ENCODE measurements around the gene PARP4.
"Not testable (repeated sequence)": the region's sequence is repeated elsewhere in the genome, so short reads cannot be mapped to it uniquely, and the experiment has no call there.

PARP4 gene

GRCh38 chr13:24381541-24382265, 130.9 kb downstream of the PARP4 start:
- Mint-ChIP-seq H3K9me3 (ENCODE audit: low read depth) (no peaks in the 10 kb centered on the region), H3K36me3 (no peaks in the 10 kb centered on the region), H3K27me3 (no peaks in the 10 kb centered on the region), H3K4me3 (no peak overlapping the region), H3K4me1 (ENCODE audit: low read depth) (peaks cover 13% of the 10 kb centered on the region), H3K27ac (no peak overlapping the region)

- not testable (repeated sequence) for H3K27me3 Mint-ChIP-seq; H3K9me3 Mint-ChIP-seq (ENCODE audit: low read depth); H3K4me3 Mint-ChIP-seq
Observed at GRCh38 chr13:24380881-24381280, 131.7 kb downstream of the PARP4 start.

GRCh38 chr13:24380227-24380626, 132.4 kb downstream of the PARP4 start:
- H3K4me1 Mint-ChIP-seq (ENCODE audit: low read depth): peaks cover 13% of the 10 kb centered on the region
- not testable (repeated sequence) for H3K27me3 Mint-ChIP-seq; H3K4me3 Mint-ChIP-seq; H3K27ac Mint-ChIP-seq; H3K36me3 Mint-ChIP-seq; H3K9me3 Mint-ChIP-seq (ENCODE audit: low read depth)

More at GRCh38 chr13:24380881-24381280, 131.7 kb downstream of the PARP4 start:
- not testable (repeated sequence) for H3K27ac Mint-ChIP-seq, H3K36me3 Mint-ChIP-seq
- peaks cover 13% of the 10 kb centered on the region for H3K4me1 Mint-ChIP-seq (ENCODE audit: low read depth)

- not testable (repeated sequence) for H3K9me3 Mint-ChIP-seq (ENCODE audit: low read depth); H3K4me3 Mint-ChIP-seq; H3K27me3 Mint-ChIP-seq; H3K27ac Mint-ChIP-seq; H3K4me1 Mint-ChIP-seq (ENCODE audit: low read depth); H3K36me3 Mint-ChIP-seq
Observed at GRCh38 chr13:24371273-24371672, 141.3 kb downstream of the PARP4 start.

Data from activated naive CD8-positive, alpha-beta T cell (primary cell).